ENCODE results near the gene C1orf122.

The C1orf122 gene

GRCh38 chr1:37845049-37845646 lies 37.6 kb downstream of the C1orf122 start:
- Histone ChIP-seq H3K79me2 (ENCODE audit: insufficient read depth, low read length) (peaks cover 56% of the 10 kb centered on the region), H3K4me3 (ENCODE audit: insufficient read depth, low read length, poor library complexity, severe bottlenecking) (no peak overlapping the region), H3K27me3 (ENCODE audit: low read length) (no peaks in the 10 kb centered on the region), H4K20me1 (ENCODE audit: low read depth, low read length) (no peaks in the 10 kb centered on the region), H3K27ac (ENCODE audit: low read depth, low read length) (no peak overlapping the region), H3K9me2 (replicated peaks; ENCODE audit: insufficient read depth, low read length) (no peaks in the 10 kb centered on the region), H3K36me3 (ENCODE audit: low read length) (no peaks in the 10 kb centered on the region), H3F3A (ENCODE audit: insufficient read depth) (no peaks in the 10 kb centered on the region), H3K9me3 (ENCODE audit: insufficient read depth, low read length) (no peaks in the 10 kb centered on the region), H3K9ac (ENCODE audit: low read length) (no peak overlapping the region), H3K4me2 (ENCODE audit: low read depth, low read length, poor library complexity, severe bottlenecking) (no peak overlapping the region), H2AFZ (ENCODE audit: low read depth, low read length, severe bottlenecking) (no peak overlapping the region)
- no peak for TF ChIP-seq EZH2phosphoT487 (conservative IDR thresholded peaks at IDR 0.05; ENCODE audit: low read length)
- TF ChIP-seq, protein P1, sequence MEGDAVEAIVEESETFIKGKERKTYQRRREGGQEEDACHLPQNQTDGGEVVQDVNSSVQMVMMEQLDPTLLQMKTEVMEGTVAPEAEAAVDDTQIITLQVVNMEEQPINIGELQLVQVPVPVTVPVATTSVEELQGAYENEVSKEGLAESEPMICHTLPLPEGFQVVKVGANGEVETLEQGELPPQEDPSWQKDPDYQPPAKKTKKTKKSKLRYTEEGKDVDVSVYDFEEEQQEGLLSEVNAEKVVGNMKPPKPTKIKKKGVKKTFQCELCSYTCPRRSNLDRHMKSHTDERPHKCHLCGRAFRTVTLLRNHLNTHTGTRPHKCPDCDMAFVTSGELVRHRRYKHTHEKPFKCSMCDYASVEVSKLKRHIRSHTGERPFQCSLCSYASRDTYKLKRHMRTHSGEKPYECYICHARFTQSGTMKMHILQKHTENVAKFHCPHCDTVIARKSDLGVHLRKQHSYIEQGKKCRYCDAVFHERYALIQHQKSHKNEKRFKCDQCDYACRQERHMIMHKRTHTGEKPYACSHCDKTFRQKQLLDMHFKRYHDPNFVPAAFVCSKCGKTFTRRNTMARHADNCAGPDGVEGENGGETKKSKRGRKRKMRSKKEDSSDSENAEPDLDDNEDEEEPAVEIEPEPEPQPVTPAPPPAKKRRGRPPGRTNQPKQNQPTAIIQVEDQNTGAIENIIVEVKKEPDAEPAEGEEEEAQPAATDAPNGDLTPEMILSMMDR (IDR thresholded peaks at IDR 0.05; ENCODE audit: insufficient read depth, low read length, poor library complexity, severe bottlenecking): no peak

GRCh38 chr1:37845786-37846185 lies 38.2 kb downstream of the C1orf122 start:
- no peaks in the 10 kb centered on the region for H3K27me3 ChIP-seq (ENCODE audit: low read length)
- no peaks in the 10 kb centered on the region for H3K36me3 ChIP-seq (ENCODE audit: low read length)
- no peaks in the 10 kb centered on the region for H4K20me1 ChIP-seq (ENCODE audit: low read depth, low read length)
- no peak for TF ChIP-seq EZH2phosphoT487 (conservative IDR thresholded peaks at IDR 0.05; ENCODE audit: low read length)
- TF ChIP-seq, protein P1 (IDR thresholded peaks at IDR 0.05; ENCODE audit: insufficient read depth, low read length, poor library complexity, severe bottlenecking): no peak
- H3K9me2 ChIP-seq (replicated peaks; ENCODE audit: insufficient read depth, low read length): no peaks in the 10 kb centered on the region
- no peak overlapping the region for H3K4me2 ChIP-seq (ENCODE audit: low read depth, low read length, poor library complexity, severe bottlenecking)
- H3K9ac ChIP-seq (ENCODE audit: low read length): no peak overlapping the region
- H2AFZ ChIP-seq (ENCODE audit: low read depth, low read length, severe bottlenecking): no peak overlapping the region
- H3K79me2 ChIP-seq (ENCODE audit: insufficient read depth, low read length): peaks cover 62% of the 10 kb centered on the region
- H3K9me3 ChIP-seq (ENCODE audit: insufficient read depth, low read length): no peaks in the 10 kb centered on the region
- no peak overlapping the region for H3K4me3 ChIP-seq (ENCODE audit: insufficient read depth, low read length, poor library complexity, severe bottlenecking)
- no peak overlapping the region for H3K27ac ChIP-seq (ENCODE audit: low read depth, low read length)
- H3F3A ChIP-seq (ENCODE audit: insufficient read depth): no peaks in the 10 kb centered on the region

GRCh38 chr1:37846647-37847339 lies 39.2 kb downstream of the C1orf122 start:
- H4K20me1 ChIP-seq (ENCODE audit: low read depth, low read length): no peaks in the 10 kb centered on the region
- H3K4me2 ChIP-seq (ENCODE audit: low read depth, low read length, poor library complexity, severe bottlenecking): no peak overlapping the region
- no peak overlapping the region for H3K9ac ChIP-seq (ENCODE audit: low read length)

More at GRCh38 chr1:37846647-37847339, 39.2 kb downstream of the C1orf122 start:
- H2AFZ ChIP-seq (ENCODE audit: low read depth, low read length, severe bottlenecking): no peak overlapping the region
- no peak overlapping the region for H3K4me3 ChIP-seq (ENCODE audit: insufficient read depth, low read length, poor library complexity, severe bottlenecking)
- TF ChIP-seq, protein P1 (IDR thresholded peaks at IDR 0.05; ENCODE audit: insufficient read depth, low read length, poor library complexity, severe bottlenecking): no peak
- TF ChIP-seq EZH2phosphoT487 (conservative IDR thresholded peaks at IDR 0.05; ENCODE audit: low read length): no peak
- H3K27me3 ChIP-seq (ENCODE audit: low read length): no peaks in the 10 kb centered on the region
- H3F3A ChIP-seq (ENCODE audit: insufficient read depth): peaks cover 2% of the 10 kb centered on the region; the same call in 1 of the 2 replicates
- no peak overlapping the region for H3K27ac ChIP-seq (ENCODE audit: low read depth, low read length)
- H3K9me3 ChIP-seq (ENCODE audit: insufficient read depth, low read length): no peaks in the 10 kb centered on the region
- H3K9me2 ChIP-seq (replicated peaks; ENCODE audit: insufficient read depth, low read length): no peaks in the 10 kb centered on the region
- H3K36me3 ChIP-seq (ENCODE audit: low read length): no peaks in the 10 kb centered on the region
- H3K79me2 ChIP-seq (ENCODE audit: insufficient read depth, low read length): peaks cover 71% of the 10 kb centered on the region

All from SU-DHL-6 (cell line).